Keratinocyte (primary cell): ENCODE results near the gene BARX2. TPM values are rescaled to one million over a fixed set of nuclear protein-coding genes. Genes with fewer than 3 reads are reported as not detected.

Experiments used
- DNase-seq: peaks from one replicate; pipeline ENCODE4 v3.0.0-alpha.2; 2011; ENCODE audit warnings: low read depth, missing footprints, low spot score
- FAIRE-seq: peaks from 2 replicates; lab custom pipeline; 2011; peaks lifted over from hg19 to GRCh38; lab: Jason Lieb, UNC
- H2AFZ ChIP-seq: 2 replicates; pipeline ENCODE4 v1.6.0; 2012; ENCODE audit warnings: low read length, control low read depth, inconsistent platforms; ENCODE audit not compliant: control insufficient read depth
- H3K27ac ChIP-seq: 2 replicates; pipeline ENCODE4 v1.5.1; 2011; ENCODE audit warnings: low read length; ENCODE audit not compliant: control insufficient read depth, insufficient read depth
- H3K27me3 ChIP-seq: 3 replicates; pipeline ENCODE4 v1.6.0; 2011; ENCODE audit warnings: low read length; ENCODE audit not compliant: control insufficient read depth, insufficient read depth; ENCODE audit errors: extremely low read depth
- H3K36me3 ChIP-seq, 2 experiments: 2 replicates in 1 of 2; 3 replicates in 1 of 2; pipeline ENCODE4 v1.5.1; 2011; ENCODE audit warnings: low read length in 2 of 2, mild to moderate bottlenecking in 1 of 2; ENCODE audit not compliant: control insufficient read depth in 2 of 2, insufficient read depth in 2 of 2; ENCODE audit errors: extremely low read depth in 1 of 2
- H3K4me1 ChIP-seq: 3 replicates; pipeline ENCODE4 v1.5.1; 2011; ENCODE audit warnings: low read length; ENCODE audit not compliant: control insufficient read depth, insufficient read depth; ENCODE audit errors: extremely low read depth
- H3K4me2 ChIP-seq: 3 replicates; pipeline ENCODE4 v1.6.0; 2011; ENCODE audit warnings: low read depth, low read length; ENCODE audit not compliant: control insufficient read depth, insufficient read depth; ENCODE audit errors: extremely low read depth
- H3K4me3 ChIP-seq, 3 experiments: fragments of 200-600 bp in 1 of 3; sonication (generic) in 1 of 3; 2 replicates in 2 of 3; 3 replicates in 1 of 3; pipeline ENCODE4 v1.5.1; 2011 to 2016; ENCODE audit warnings: low read length in 3 of 3, mild to moderate bottlenecking in 3 of 3, control low read depth in 2 of 3, inconsistent platforms in 1 of 3, low read depth in 1 of 3, mixed read lengths in 1 of 3, mixed run types in 1 of 3, moderate library complexity in 1 of 3; ENCODE audit not compliant: control insufficient read depth in 2 of 3, insufficient read depth in 2 of 3; ENCODE audit errors: extremely low read depth in 1 of 3
- H3K79me2 ChIP-seq: 2 replicates; pipeline ENCODE4 v1.6.0; 2012; ENCODE audit warnings: low read length; ENCODE audit not compliant: control insufficient read depth, insufficient read depth
- H3K9ac ChIP-seq: 3 replicates; pipeline ENCODE4 v1.6.0; 2011; ENCODE audit warnings: low read length; ENCODE audit not compliant: control insufficient read depth, insufficient read depth; ENCODE audit errors: extremely low read depth
- H3K9me1 ChIP-seq: 3 replicates; pipeline ENCODE4 v1.6.0; 2011; ENCODE audit warnings: low read length; ENCODE audit not compliant: control insufficient read depth, insufficient read depth; ENCODE audit errors: extremely low read depth
- H3K9me3 ChIP-seq: 2 replicates; pipeline ENCODE4 v1.5.1; 2012; ENCODE audit warnings: low read depth, low read length; ENCODE audit not compliant: control insufficient read depth
- H4K20me1 ChIP-seq: 3 replicates; pipeline ENCODE4 v1.6.0; 2011; ENCODE audit warnings: low read length; ENCODE audit not compliant: control insufficient read depth, insufficient read depth; ENCODE audit errors: extremely low read depth
- EZH2 ChIP-seq: IDR thresholded peaks from one replicate; pipeline ENCODE4 v1.6.1; 2012; ENCODE audit warnings: inconsistent platforms, mild to moderate bottlenecking, low read length, moderate library complexity
- dilution Hi-C: fragments of 300-500 bp; cut with MboI; formaldehyde crosslinking; loops from one replicate; pipeline ENCODE4 v1.7.0; 2020; ENCODE audit warnings: low sequenced_read_pairs; ENCODE audit not compliant: extremely low pct_ligation_motif_present
- polyA plus RNA-seq, 5 experiments: library from polyadenylated mRNA; depleted of rRNA in 3 of 5; stranded (reverse) in 3 of 5; stranded (forward) in 1 of 5; unstranded in 1 of 5; fragments of >200 nt; gene quantifications; 1 replicate in 1 of 5; 2 replicates in 3 of 5; 3 replicates in 1 of 5; pipeline versions ENCODE4 v1.2.1 to v1.2.3, GENCODE V29; 2011 to 2012; ENCODE audit warnings: missing spikeins in 2 of 5, low read depth in 1 of 5, low replicate concordance in 1 of 5
- TF ChIP-seq, protein P1 (sequence below), 3 experiments: IDR thresholded peaks in 1 of 3; conservative IDR thresholded peaks in 1 of 3; optimal IDR thresholded peaks in 1 of 3; 2 replicates in 2 of 3; 3 replicates in 1 of 3; pipeline versions ENCODE3 to v1.5.1; 2011; ENCODE audit warnings: low read length in 3 of 3, mild to moderate bottlenecking in 3 of 3, moderate library complexity in 2 of 3, control low read depth in 1 of 3, inconsistent platforms in 1 of 3; ENCODE audit not compliant: insufficient read depth in 2 of 3; ENCODE audit errors: extremely low read depth in 1 of 3

Gene BARX2
- polyA plus RNA-seq, 1 donor (not counting 4 experiments of a cell fraction or from before 2014, with no cell fraction given) = 0.87 TPM

GRCh38 chr11:129359748-129360147 lies 15.9 kb upstream of the BARX2 start:
- H3K27me3 ChIP-seq = peaks cover 4% of the 10 kb centered on the region
- H3K36me3 ChIP-seq = no peaks in the 10 kb centered on the region
- no peaks in the 10 kb centered on the region for H3K4me1 ChIP-seq
- dilution Hi-C loops = loop anchor here (25.0 kb wide), 1 partner anchor 378 kb away; no protein-coding TSS in a partner anchor
- DNase-seq = no peak
- no peak overlapping the region for H3K9ac ChIP-seq
- no peaks in the 10 kb centered on the region for H4K20me1 ChIP-seq
- no peak overlapping the region for H2AFZ ChIP-seq
- no peak for TF ChIP-seq EZH2
- TF ChIP-seq, protein P1, sequence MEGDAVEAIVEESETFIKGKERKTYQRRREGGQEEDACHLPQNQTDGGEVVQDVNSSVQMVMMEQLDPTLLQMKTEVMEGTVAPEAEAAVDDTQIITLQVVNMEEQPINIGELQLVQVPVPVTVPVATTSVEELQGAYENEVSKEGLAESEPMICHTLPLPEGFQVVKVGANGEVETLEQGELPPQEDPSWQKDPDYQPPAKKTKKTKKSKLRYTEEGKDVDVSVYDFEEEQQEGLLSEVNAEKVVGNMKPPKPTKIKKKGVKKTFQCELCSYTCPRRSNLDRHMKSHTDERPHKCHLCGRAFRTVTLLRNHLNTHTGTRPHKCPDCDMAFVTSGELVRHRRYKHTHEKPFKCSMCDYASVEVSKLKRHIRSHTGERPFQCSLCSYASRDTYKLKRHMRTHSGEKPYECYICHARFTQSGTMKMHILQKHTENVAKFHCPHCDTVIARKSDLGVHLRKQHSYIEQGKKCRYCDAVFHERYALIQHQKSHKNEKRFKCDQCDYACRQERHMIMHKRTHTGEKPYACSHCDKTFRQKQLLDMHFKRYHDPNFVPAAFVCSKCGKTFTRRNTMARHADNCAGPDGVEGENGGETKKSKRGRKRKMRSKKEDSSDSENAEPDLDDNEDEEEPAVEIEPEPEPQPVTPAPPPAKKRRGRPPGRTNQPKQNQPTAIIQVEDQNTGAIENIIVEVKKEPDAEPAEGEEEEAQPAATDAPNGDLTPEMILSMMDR (optimal IDR thresholded peaks at IDR 0.05 in 1 of 3, IDR thresholded peaks at IDR 0.05 in 1 of 3, conservative IDR thresholded peaks at IDR 0.05 in 1 of 3; ENCODE audit: extremely low read depth in 1 of 3, insufficient read depth in 2 of 3, low read length in 3 of 3) = no peak
- H3K9me3 ChIP-seq = no peaks in the 10 kb centered on the region
- H3K4me2 ChIP-seq = no peak overlapping the region
- no peak for FAIRE-seq
- no peak overlapping the region for H3K27ac ChIP-seq
- no peaks in the 10 kb centered on the region for H3K79me2 ChIP-seq
- no peak overlapping the region for H3K4me3 ChIP-seq
- no peaks in the 10 kb centered on the region for H3K9me1 ChIP-seq

DNA sequence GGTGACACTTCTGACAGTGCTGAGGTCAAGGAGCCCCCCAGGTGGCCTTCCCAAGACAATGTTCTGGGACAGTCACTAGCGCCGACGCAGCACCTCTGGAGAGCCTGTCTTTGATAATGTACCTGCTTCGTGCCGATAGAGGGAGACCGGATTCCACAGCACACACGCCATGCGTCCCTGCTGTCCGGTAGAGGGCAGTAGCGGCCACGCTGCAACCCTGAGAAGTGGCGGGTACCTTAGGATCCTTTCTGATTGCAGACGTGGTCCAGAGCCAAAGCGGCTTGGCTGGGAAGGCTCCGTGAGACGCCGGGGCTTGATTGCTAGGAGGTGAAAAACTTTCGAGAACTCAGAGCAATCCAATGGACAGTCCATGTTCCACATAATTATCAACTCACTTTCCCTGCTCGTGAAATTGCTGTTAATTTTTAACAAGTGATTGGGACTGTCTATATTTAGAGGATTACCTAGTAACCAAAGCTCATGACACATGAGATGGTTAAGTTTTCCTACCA lies 11.4 kb upstream of the BARX2 start:
- H3K4me2 ChIP-seq = peak overlapping the region; percentile 61
- dilution Hi-C loops = loop anchor here (25.0 kb wide), 1 partner anchor 373 kb away; no protein-coding TSS in a partner anchor
- no peaks in the 10 kb centered on the region for H3K9me1 ChIP-seq
- H3K9me3 ChIP-seq = no peaks in the 10 kb centered on the region
- TF ChIP-seq, protein P1 (optimal IDR thresholded peaks at IDR 0.05 in 1 of 3, IDR thresholded peaks at IDR 0.05 in 1 of 3, conservative IDR thresholded peaks at IDR 0.05 in 1 of 3; ENCODE audit: extremely low read depth in 1 of 3, insufficient read depth in 2 of 3, low read length in 3 of 3) = peak; percentile 100
- TF ChIP-seq EZH2 = no peak
- no peaks in the 10 kb centered on the region for H3K36me3 ChIP-seq
- peaks cover 28% of the 10 kb centered on the region for H3K27me3 ChIP-seq
- H3K9ac ChIP-seq = no peak overlapping the region
- no peak overlapping the region for H2AFZ ChIP-seq
- FAIRE-seq (peak; percentile 83), DNase-seq (peak; percentile 62)
- no peaks in the 10 kb centered on the region for H4K20me1 ChIP-seq
- H3K4me3 ChIP-seq = no peak overlapping the region
- peaks cover 10% of the 10 kb centered on the region for H3K4me1 ChIP-seq
- H3K27ac ChIP-seq = no peak overlapping the region
- no peaks in the 10 kb centered on the region for H3K79me2 ChIP-seq
